WTC11 (cell line): ENCODE results near the gene LHFPL2. TPM values are rescaled to one million over a fixed set of nuclear protein-coding genes. Genes with fewer than 3 reads are reported as not detected.

Source experiments
- ATAC-seq: fragments of 200-7000 bp; cut with Tn5 transposase; 2 replicates; pipeline ENCODE4 v1.10.0; 2021; ENCODE audit warnings: mild to moderate bottlenecking, moderate library complexity
- CTCF ChIA-PET: fragments of 300-600 bp; sonication (Branson Sonifier 250); formaldehyde crosslinking; loops from one replicate; lab custom pipeline; 2021; ENCODE audit warnings: antibody characterized with exemption; lab: Charles Lee
- POLR2A ChIA-PET: fragments of 350-600 bp; sonication (Branson Sonifier 250); formaldehyde crosslinking; loops from one replicate; lab custom pipeline; 2021; ENCODE audit warnings: antibody characterized with exemption; lab: Charles Lee
- DNase-seq: peaks from one replicate; pipeline ENCODE4 v3.0.0; 2021; ENCODE audit warnings: low spot score
- H3K27ac Mint-ChIP-seq: 2 replicates; pipeline ENCODE4 v1.8.0; 2021; ENCODE audit warnings: mixed read lengths
- H3K27me3 Mint-ChIP-seq: 2 replicates; pipeline ENCODE4 v1.8.0; 2021; ENCODE audit warnings: low read depth, mild to moderate bottlenecking, moderate library complexity, mixed read lengths
- H3K36me3 Mint-ChIP-seq: 2 replicates; pipeline ENCODE4 v1.8.0; 2021; ENCODE audit warnings: mixed read lengths
- H3K4me1 Mint-ChIP-seq: 2 replicates; pipeline ENCODE4 v1.8.0; 2022; ENCODE audit warnings: mixed read lengths
- H3K4me3 Mint-ChIP-seq: 2 replicates; pipeline ENCODE4 v1.8.0; 2021; ENCODE audit warnings: mild to moderate bottlenecking, moderate library complexity, mixed read lengths
- H3K9me3 Mint-ChIP-seq: 2 replicates; pipeline ENCODE4 v1.8.0; 2021; ENCODE audit warnings: mixed read lengths
- AFF4 ChIP-seq: sonication (generic); formaldehyde crosslinking; IDR thresholded peaks from 2 replicates; pipeline ENCODE4 v1.8.1; 2023; ENCODE audit warnings: mild to moderate bottlenecking, missing genetic modification reagents, borderline replicate concordance
- ATF2 ChIP-seq: sonication (generic); formaldehyde crosslinking; IDR thresholded peaks from 2 replicates; pipeline ENCODE4 v1.8.1; 2022; ENCODE audit warnings: low read depth, missing genetic modification reagents, borderline replicate concordance
- CREB1 ChIP-seq: sonication (generic); formaldehyde crosslinking; IDR thresholded peaks from 2 replicates; pipeline ENCODE4 v1.8.0; 2023; ENCODE audit warnings: mild to moderate bottlenecking, missing genetic modification reagents
- CREM ChIP-seq: sonication (generic); formaldehyde crosslinking; IDR thresholded peaks from 2 replicates; pipeline ENCODE4 v1.8.1; 2022; ENCODE audit warnings: mild to moderate bottlenecking, missing genetic modification reagents, moderate library complexity
- ELF4 ChIP-seq: sonication (generic); formaldehyde crosslinking; IDR thresholded peaks from 2 replicates; pipeline ENCODE4 v1.8.1; 2022; ENCODE audit warnings: low read depth, mild to moderate bottlenecking, moderate library complexity, missing genetic modification reagents
- FOXP1 ChIP-seq: sonication (generic); formaldehyde crosslinking; IDR thresholded peaks from 2 replicates; pipeline ENCODE4 v1.8.0; 2022; ENCODE audit warnings: missing genetic modification reagents, mild to moderate bottlenecking, moderate library complexity, borderline replicate concordance
- GABPB1 ChIP-seq: sonication (generic); formaldehyde crosslinking; IDR thresholded peaks from 2 replicates; pipeline ENCODE4 v1.8.1; 2023; ENCODE audit warnings: mild to moderate bottlenecking, missing genetic modification reagents
- GRHL2 ChIP-seq: fragments of 250-450 bp; sonication (Bioruptor Pico); IDR thresholded peaks from 2 replicates; pipeline ENCODE4 v1.8.0; 2022; ENCODE audit warnings: mild to moderate bottlenecking, moderate library complexity; ENCODE audit not compliant: insufficient replicate concordance, severe bottlenecking
- MAX ChIP-seq: sonication (generic); formaldehyde crosslinking; IDR thresholded peaks from 2 replicates; pipeline ENCODE4 v1.8.0; 2022; ENCODE audit warnings: mild to moderate bottlenecking, missing genetic modification reagents
- MYBL2 ChIP-seq: sonication (generic); formaldehyde crosslinking; IDR thresholded peaks from 2 replicates; pipeline ENCODE4 v1.8.1; 2023; ENCODE audit warnings: mild to moderate bottlenecking, moderate library complexity, missing genetic modification reagents
- NFATC4 ChIP-seq: fragments of 250-450 bp; sonication (Bioruptor Pico); IDR thresholded peaks from 2 replicates; pipeline ENCODE4 v1.9.0; 2021; ENCODE audit warnings: mild to moderate bottlenecking
- PRDM15 ChIP-seq: sonication (generic); formaldehyde crosslinking; IDR thresholded peaks from 2 replicates; pipeline ENCODE4 v1.8.0; 2022; ENCODE audit warnings: missing genetic modification reagents
- RELA ChIP-seq: sonication (generic); formaldehyde crosslinking; IDR thresholded peaks from 2 replicates; pipeline ENCODE4 v1.8.1; 2022; ENCODE audit warnings: missing genetic modification reagents, mild to moderate bottlenecking, borderline replicate concordance
- RORB ChIP-seq: fragments of 250-450 bp; sonication (Bioruptor Pico); IDR thresholded peaks from 2 replicates; pipeline ENCODE4 v1.9.0; 2021; ENCODE audit warnings: mild to moderate bottlenecking
- SMAD4 ChIP-seq: sonication (generic); formaldehyde crosslinking; IDR thresholded peaks from 2 replicates; pipeline ENCODE4 v1.8.0; 2022; ENCODE audit warnings: mild to moderate bottlenecking, missing genetic modification reagents
- STAT6 ChIP-seq: sonication (generic); formaldehyde crosslinking; conservative IDR thresholded peaks from 2 replicates; pipeline ENCODE4 v1.8.1; 2023; ENCODE audit warnings: mild to moderate bottlenecking, low read depth, missing genetic modification reagents, moderate library complexity
- TEAD1 ChIP-seq: sonication (generic); formaldehyde crosslinking; IDR thresholded peaks from 2 replicates; pipeline ENCODE4 v1.8.0; 2022; ENCODE audit warnings: mild to moderate bottlenecking, missing genetic modification reagents
- TP53 ChIP-seq: sonication (generic); formaldehyde crosslinking; IDR thresholded peaks from 2 replicates; pipeline ENCODE4 v1.8.1; 2023; ENCODE audit warnings: mild to moderate bottlenecking, missing genetic modification reagents
- ZBTB21 ChIP-seq: sonication (generic); formaldehyde crosslinking; IDR thresholded peaks from 2 replicates; pipeline ENCODE4 v1.8.1; 2023; ENCODE audit warnings: mild to moderate bottlenecking, missing genetic modification reagents, borderline replicate concordance
- ZNF232 ChIP-seq: sonication (generic); formaldehyde crosslinking; IDR thresholded peaks from 2 replicates; pipeline ENCODE4 v1.8.0; 2022; ENCODE audit warnings: mild to moderate bottlenecking, missing genetic modification reagents
- ZNF671 ChIP-seq: fragments of 250-450 bp; sonication (Bioruptor Pico); IDR thresholded peaks from 2 replicates; pipeline ENCODE4 v1.8.0; 2021; ENCODE audit warnings: mild to moderate bottlenecking
- total RNA-seq: library from RNA; stranded (reverse); gene quantifications from 3 replicates; pipeline ENCODE4 v1.2.3, GENCODE V29; 2021

LHFPL2 gene
- total RNA-seq, 1 experiment from 2014 or later: 40.6 TPM

- no peak for TF ChIP-seq STAT6 (CRISPR knock-in tag)
- TF ChIP-seq, all 79 proteins: peak for 0
These were observed 93.9 kb downstream of the LHFPL2 start (continued) for GRCh38 chr5:78554670-78555069.

- Mint-ChIP-seq H3K36me3 (peaks cover 41% of the 10 kb centered on the region), H3K27ac (peak overlapping the region; percentile 69), H3K27me3 (no peaks in the 10 kb centered on the region), H3K9me3 (peaks cover 29% of the 10 kb centered on the region), H3K4me3 (no peak overlapping the region), H3K4me1 (peaks cover 20% of the 10 kb centered on the region)
- TF ChIP-seq RORB (no peak), RELA (CRISPR knock-in tag) (no peak), ZNF671 (no peak), CREB1 (CRISPR knock-in tag) (no peak), PRDM15 (CRISPR knock-in tag) (no peak), AFF4 (no peak), GABPB1 (CRISPR knock-in tag) (no peak), FOXP1 (CRISPR knock-in tag) (no peak), TP53 (no peak)
- no peak for DNase-seq
- ATAC-seq: no peak
- POLR2A ChIA-PET: no interaction called here
- CTCF ChIA-PET: no interaction called here
These were observed 94.8 kb downstream of the LHFPL2 start for GRCh38 chr5:78553580-78554353.

GRCh38 chr5:78552729-78553342 is 95.7 kb downstream of the LHFPL2 start:
- peaks cover 29% of the 10 kb centered on the region for H3K9me3 Mint-ChIP-seq

More at GRCh38 chr5:78552729-78553342, 95.7 kb downstream of the LHFPL2 start:
- Mint-ChIP-seq H3K27ac (no peak overlapping the region), H3K4me1 (peaks cover 19% of the 10 kb centered on the region), H3K36me3 (peaks cover 41% of the 10 kb centered on the region), H3K4me3 (no peak overlapping the region), H3K27me3 (no peaks in the 10 kb centered on the region)
- POLR2A ChIA-PET: no interaction called here
- TF ChIP-seq NFATC4 (CRISPR knock-in tag) (no peak), CREM (CRISPR knock-in tag) (no peak), GRHL2 (no peak), ZNF232 (no peak), MAX (CRISPR knock-in tag) (no peak), ZBTB21 (CRISPR knock-in tag) (no peak), ELF4 (CRISPR knock-in tag) (no peak), MYBL2 (CRISPR knock-in tag) (no peak), TEAD1 (CRISPR knock-in tag) (no peak), SMAD4 (CRISPR knock-in tag) (no peak), ATF2 (CRISPR knock-in tag) (no peak)
- DNase-seq (no peak), ATAC-seq (no peak)
- CTCF ChIA-PET: interaction anchor here (1.0 kb wide), 1 partner anchor 85 kb away, joined by 3 read pairs; no protein-coding TSS in a partner anchor
